ENCODE data around the gene FZD1.

GRCh38 chr7:91293136-91293535, 28.9 kb downstream of the FZD1 start:
- TF ChIP-seq GTF2F1 (IDR thresholded peaks at IDR 0.05; ENCODE audit: borderline replicate concordance, low read depth, low read length), result no peak
- no peak for TF ChIP-seq POLR2A (IDR thresholded peaks at IDR 0.05; ENCODE audit: control extremely low read depth in 1 of 2, low read depth in 2 of 2, low read length in 2 of 2)
